H1 (cell line): ENCODE results near the gene GRIK4. TPM values are rescaled to one million over a fixed set of nuclear protein-coding genes. Genes with fewer than 3 reads are reported as not detected.

Experiments used
- BCL11A ChIP-seq, 2 experiments: IDR thresholded peaks; one replicate each; pipeline ENCODE4 v1.6.1; 2011; ENCODE audit warnings: low read depth in 2 of 2, low read length in 2 of 2, mild to moderate bottlenecking in 2 of 2
- KDM5A ChIP-seq: fragments of 200-600 bp; IDR thresholded peaks from 2 replicates; pipeline ENCODE4 v1.7.1; 2012; ENCODE audit warnings: mild to moderate bottlenecking, low read length, inconsistent platforms, mixed read lengths
- TCF12 ChIP-seq: IDR thresholded peaks from 2 replicates; pipeline ENCODE4 v1.6.1; 2011; ENCODE audit warnings: low read depth, mild to moderate bottlenecking, low read length
- polyA plus RNA-seq, 7 experiments: library from polyadenylated mRNA; depleted of rRNA in 3 of 7; stranded (reverse) in 5 of 7; unstranded in 2 of 7; fragments of >200 nt in 5 of 7; fragments of 200-250 nt in 2 of 7; gene quantifications; 1 replicate in 5 of 7; 2 replicates in 1 of 7; 4 replicates in 1 of 7; pipeline versions ENCODE4 v1.2.1 to v1.2.3, GENCODE V29; 2011 to 2013; ENCODE audit warnings: missing spikeins in 2 of 7, mixed read lengths in 2 of 7
- total RNA-seq: library from RNA; stranded (reverse); fragmentation: NEBNext Ultra II Directional; extraction: Animal tissue kit (Norgen Biotek cat#: 25700); gene quantifications from 2 replicates; pipeline ENCODE4 v1.2.1, GENCODE V29; 2021

Gene GRIK4
- total and polyA plus RNA-seq, 2 of the 8 experiments (the other 6 are each of a cell fraction or from before 2014, with no cell fraction given) = 1.2 to 2.9 TPM

DNA sequence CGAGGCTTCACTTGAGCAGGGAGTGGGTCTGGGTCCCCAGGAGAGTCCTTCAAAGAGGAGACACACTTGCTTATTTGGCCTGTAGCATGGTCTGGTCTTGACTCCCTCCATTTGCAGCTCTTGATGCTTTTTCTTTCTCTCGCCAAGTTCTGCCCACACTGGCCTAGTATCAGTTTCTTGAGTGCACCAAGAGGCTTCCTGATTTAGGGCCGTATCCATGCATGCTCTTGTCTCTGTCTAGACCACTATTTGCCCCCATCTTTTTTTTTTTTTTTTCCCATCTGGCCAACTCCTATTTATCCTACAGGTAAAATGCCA lies 170.7 kb downstream of the GRIK4 start (continued):
- no peak for TF ChIP-seq TCF12
- no peak for TF ChIP-seq BCL11A (IDR thresholded peaks at IDR 0.05; ENCODE audit: low read depth in 2 of 2, low read length in 2 of 2)
- TF ChIP-seq KDM5A = no peak
